Activated gamma-delta T cell (primary cell): ENCODE data around the gene EHHADH.
A peak's percentile ranks its signal among the peaks of the same experiment; 100 is the strongest.
"Not testable (repeated sequence)": the region's sequence is repeated elsewhere in the genome, so short reads cannot be mapped to it uniquely, and the experiment has no call there.

ENCODE experiments used
- DNase-seq: peaks from one replicate; lab custom pipeline; 2025; lab: John Stamatoyannopoulos, UW
- total RNA-seq, 2 donors: gene quantifications; one replicate each; lab custom pipeline; 2026; lab: John Stamatoyannopoulos, UW

Gene EHHADH
- total RNA-seq = 3.2 to 4.5 reads per million in 2 donors

- peak; percentile 26 for DNase-seq
These were observed at the start of gene EHHADH for GRCh38 chr3:185253645-185254410. TSS of gene EHHADH (minus strand) at chr3:185254049. CDS start at chr3:185254022, 27 bp downstream.

- DNase-seq = not testable (repeated sequence)
These were observed 46.1 kb upstream of the EHHADH start for GRCh38 chr3:185299918-185300426.

- DNase-seq = no peak
These were observed 44.0 kb upstream of the EHHADH start for GRCh38 chr3:185297867-185298266.

- no peak for DNase-seq
These were observed 38.4 kb upstream of the EHHADH start for GRCh38 chr3:185292238-185292637.

DNA sequence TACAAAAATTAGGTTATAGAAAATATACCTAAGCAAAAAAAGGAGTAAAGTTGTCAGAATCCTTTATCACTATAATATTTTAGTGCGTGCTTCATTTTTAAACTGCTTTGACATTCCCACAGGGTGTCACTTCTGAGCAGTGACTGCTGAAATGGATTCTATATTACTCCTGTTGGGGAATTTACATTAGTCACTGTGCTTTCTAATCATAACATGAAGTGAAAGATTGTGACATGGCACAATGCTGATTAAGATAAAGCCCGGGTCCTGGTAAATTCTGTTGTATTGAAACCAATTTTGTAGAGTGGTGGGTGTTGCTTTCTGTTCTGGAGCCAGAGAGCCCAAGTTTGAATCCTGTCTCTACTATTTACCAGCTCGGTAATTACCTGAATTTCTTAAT, 36.4 kb upstream of the EHHADH start:
- DNase-seq = no peak

DNA sequence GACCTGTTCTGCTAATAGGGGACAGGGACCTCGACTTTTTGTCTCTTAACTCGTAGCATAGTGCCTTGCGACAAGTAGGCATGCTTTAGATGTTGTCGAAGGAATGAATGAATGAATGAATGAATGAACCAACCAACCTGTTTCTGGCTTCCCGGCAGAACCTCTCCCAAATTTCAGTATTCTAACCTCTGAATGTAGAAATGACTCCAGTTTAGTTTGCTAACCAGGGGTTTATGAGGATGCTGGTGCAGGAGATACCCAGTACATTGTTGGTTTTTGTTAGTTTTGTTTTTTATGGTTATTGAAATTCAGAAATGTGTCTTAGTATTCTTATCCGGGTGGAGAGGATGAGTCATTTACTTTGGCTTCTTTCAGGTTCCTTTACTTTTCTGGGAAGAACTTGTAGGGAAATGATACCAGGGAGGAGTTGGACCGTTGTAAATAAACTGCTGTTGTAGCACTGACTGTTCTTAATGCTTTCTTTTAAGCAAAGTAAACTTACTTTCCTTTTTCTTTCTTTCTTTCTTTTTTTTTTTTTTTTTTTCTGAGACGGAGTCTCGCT, 29.6 kb upstream of the EHHADH start:
- no peak for DNase-seq

- DNase-seq = peak; percentile 76
These were observed 29.0 kb upstream of the EHHADH start for GRCh38 chr3:185282696-185283373.

- no peak for DNase-seq
These were observed 26.9 kb upstream of the EHHADH start for GRCh38 chr3:185280572-185281365.

- DNase-seq = no peak
These were observed 25.8 kb upstream of the EHHADH start for GRCh38 chr3:185279587-185280138.

- DNase-seq = no peak
These were observed 22.6 kb upstream of the EHHADH start for GRCh38 chr3:185276415-185276814.

DNA sequence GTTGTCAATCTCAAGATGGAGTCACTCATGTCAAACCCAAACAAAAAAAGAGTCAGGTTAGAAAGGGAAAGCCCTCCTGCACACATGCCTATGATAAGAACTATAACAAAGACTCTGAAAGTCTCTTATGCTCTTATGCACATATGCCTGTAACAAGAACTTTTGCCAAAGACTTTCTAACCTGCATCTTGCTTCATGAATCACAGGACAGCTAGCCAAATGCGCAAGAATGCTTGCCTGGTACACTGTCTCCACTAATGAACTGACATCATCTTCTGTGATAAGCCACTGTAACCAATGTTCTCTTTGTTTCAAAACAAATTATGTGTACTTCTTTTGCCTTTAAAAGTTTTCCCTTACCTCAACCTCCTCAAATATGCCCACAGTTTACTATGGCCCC, 18.2 kb upstream of the EHHADH start:
- no peak for DNase-seq

DNA sequence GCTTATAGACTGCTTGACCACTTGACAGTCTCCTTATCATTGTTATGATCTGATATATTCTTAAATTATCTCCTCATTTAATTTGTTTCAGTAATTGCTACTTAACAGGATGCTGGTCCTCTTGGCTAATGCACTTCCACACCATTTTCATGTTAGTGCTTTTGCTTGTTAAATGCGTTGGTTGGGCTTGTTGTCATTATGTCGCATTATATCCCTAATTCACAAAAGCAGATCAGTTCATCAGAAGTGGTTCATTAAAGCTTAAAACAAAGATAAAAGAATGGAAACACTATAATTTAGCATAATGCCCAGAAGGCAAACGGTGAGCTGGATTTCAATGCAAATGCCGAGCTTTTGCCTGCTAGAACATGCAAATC, 17.1 kb upstream of the EHHADH start:
- no peak for DNase-seq

GRCh38 chr3:185270262-185270955, 16.6 kb upstream of the EHHADH start:
- DNase-seq = no peak

- no peak for DNase-seq
These were observed 14.5 kb upstream of the EHHADH start for GRCh38 chr3:185268194-185268962.

GRCh38 chr3:185267193-185267592, 13.3 kb upstream of the EHHADH start:
- DNase-seq = no peak

DNA sequence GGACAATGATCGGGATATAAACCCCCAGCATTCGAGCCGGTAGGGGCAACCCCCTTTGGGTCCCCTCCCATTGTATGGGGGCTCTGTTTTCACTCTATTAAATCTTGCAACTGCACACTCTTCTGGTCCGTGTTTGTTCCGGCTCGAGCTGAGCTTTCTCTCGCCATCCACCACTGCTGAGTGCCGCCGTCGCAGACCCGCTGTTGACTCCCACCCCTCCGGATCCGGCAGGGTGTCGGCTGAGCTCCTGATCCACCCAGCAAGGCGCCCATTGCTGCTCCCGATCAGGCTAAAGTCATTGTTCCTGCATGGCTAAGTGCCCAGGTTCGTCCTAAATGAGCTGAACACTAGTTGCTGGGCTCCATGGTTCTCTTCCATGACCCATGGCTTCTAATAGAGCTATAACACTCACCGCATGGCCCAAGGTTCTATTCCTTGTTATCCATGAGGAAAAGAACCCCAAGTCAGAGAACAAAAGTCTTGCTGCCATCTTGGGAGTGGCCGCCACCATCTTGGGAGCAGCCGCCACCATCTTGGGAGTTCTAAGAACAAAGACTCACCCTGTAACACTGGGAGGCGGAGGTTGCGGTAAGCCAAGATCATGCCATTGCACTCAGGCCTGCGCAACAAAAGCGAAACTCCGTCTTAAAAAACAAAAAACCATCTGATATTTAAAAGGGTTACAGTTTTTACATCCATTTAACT, 11.2 kb upstream of the EHHADH start:
- DNase-seq = no peak

GRCh38 chr3:185263423-185263822, 9.6 kb upstream of the EHHADH start:
- DNase-seq = no peak

GRCh38 chr3:185257334-185257733, 3.5 kb upstream of the EHHADH start:
- DNase-seq = no peak

- no peak for DNase-seq
These were observed 950 bp upstream of the EHHADH start for GRCh38 chr3:185254799-185255198.

DNA sequence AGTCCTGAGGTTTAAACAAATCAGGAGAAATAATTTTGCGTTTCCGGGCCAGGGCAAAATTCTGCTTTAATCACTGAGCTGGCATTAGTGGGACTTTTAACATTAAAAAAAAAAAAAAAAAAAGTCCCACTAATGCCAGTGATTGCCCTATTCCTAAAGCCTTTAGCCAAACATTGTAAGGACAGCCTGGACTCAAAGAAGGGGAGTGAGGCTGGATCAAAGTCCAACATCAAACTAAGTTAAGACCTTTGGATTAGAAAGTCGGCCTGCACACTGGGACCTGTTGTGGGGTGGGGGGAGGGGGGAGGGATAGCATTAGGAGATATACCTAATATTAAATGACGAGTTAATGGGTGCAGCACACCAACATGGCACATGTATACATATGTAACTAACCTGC, 716 bp downstream of the EHHADH start:
- not testable (repeated sequence) for DNase-seq
